Cerebellar nuclear complex (tissue), 1 donor: Measurements from ENCODE around the gene KCNJ16.

Source experiments
- DNase-seq, 2 experiments: peaks; one replicate each; lab custom pipeline; 2025; lab: John Stamatoyannopoulos, UW

Gene KCNJ16

GRCh38 chr17:70130289-70130688 lies 55.3 kb downstream of the KCNJ16 start:
- DNase-seq, result no peak

- DNase-seq, result no peak
Measured at GRCh38 chr17:70132505-70132904, 57.5 kb downstream of the KCNJ16 start.

- DNase-seq, result no peak
Measured at GRCh38 chr17:70134042-70134441, 59.0 kb downstream of the KCNJ16 start.

- DNase-seq, result no peak
Measured at GRCh38 chr17:70134777-70135176, 59.8 kb downstream of the KCNJ16 start.

GRCh38 chr17:70136131-70136530 lies 61.1 kb downstream of the KCNJ16 start:
- no peak for DNase-seq

- no peak for DNase-seq
Measured at GRCh38 chr17:70137451-70138230, 62.6 kb downstream of the KCNJ16 start.

GRCh38 chr17:70138291-70138865 lies 63.4 kb downstream of the KCNJ16 start:
- DNase-seq, result no peak

- DNase-seq, result no peak
Measured at GRCh38 chr17:70139449-70139993, 64.5 kb downstream of the KCNJ16 start.

- no peak for DNase-seq
Measured at GRCh38 chr17:70144260-70144846, 69.3 kb downstream of the KCNJ16 start.

GRCh38 chr17:70153210-70153609 lies 78.2 kb downstream of the KCNJ16 start:
- DNase-seq, result no peak

GRCh38 chr17:70157151-70157550 lies 82.1 kb downstream of the KCNJ16 start:
- no peak for DNase-seq

GRCh38 chr17:70158180-70158579 lies 83.2 kb downstream of the KCNJ16 start:
- no peak for DNase-seq

- no peak for DNase-seq
Measured at GRCh38 chr17:70158591-70158990, 83.6 kb downstream of the KCNJ16 start.

GRCh38 chr17:70159980-70160379 lies 85.0 kb downstream of the KCNJ16 start:
- DNase-seq, result no peak

GRCh38 chr17:70161519-70161918 lies 86.5 kb downstream of the KCNJ16 start:
- no peak for DNase-seq

- no peak for DNase-seq
Measured at GRCh38 chr17:70165383-70165782, 90.4 kb downstream of the KCNJ16 start.

GRCh38 chr17:70166615-70167014 lies 91.6 kb downstream of the KCNJ16 start:
- no peak for DNase-seq

GRCh38 chr17:70168044-70168976 lies 93.3 kb downstream of the KCNJ16 start:
- DNase-seq, result no peak

GRCh38 chr17:70168977-70169708 lies 94.1 kb downstream of the KCNJ16 start, which contains the start of gene KCNJ2:
Gene KCNJ2 (plus strand): TSS chr17:70169532. CDS start chr17:70175040, 5,508 bp downstream.
- no peak for DNase-seq

GRCh38 chr17:70169709-70170597 lies 94.9 kb downstream of the KCNJ16 start:
- DNase-seq, result no peak
